ENCODE results near the gene MYH11. TPM values are rescaled to one million over a fixed set of nuclear protein-coding genes. Genes with fewer than 3 reads are reported as not detected.

Gene MYH11
- total and polyA plus RNA-seq, 2 of the 13 experiments (the other 11 are each of a cell fraction or from before 2014, with no cell fraction given) = not detected

DNA sequence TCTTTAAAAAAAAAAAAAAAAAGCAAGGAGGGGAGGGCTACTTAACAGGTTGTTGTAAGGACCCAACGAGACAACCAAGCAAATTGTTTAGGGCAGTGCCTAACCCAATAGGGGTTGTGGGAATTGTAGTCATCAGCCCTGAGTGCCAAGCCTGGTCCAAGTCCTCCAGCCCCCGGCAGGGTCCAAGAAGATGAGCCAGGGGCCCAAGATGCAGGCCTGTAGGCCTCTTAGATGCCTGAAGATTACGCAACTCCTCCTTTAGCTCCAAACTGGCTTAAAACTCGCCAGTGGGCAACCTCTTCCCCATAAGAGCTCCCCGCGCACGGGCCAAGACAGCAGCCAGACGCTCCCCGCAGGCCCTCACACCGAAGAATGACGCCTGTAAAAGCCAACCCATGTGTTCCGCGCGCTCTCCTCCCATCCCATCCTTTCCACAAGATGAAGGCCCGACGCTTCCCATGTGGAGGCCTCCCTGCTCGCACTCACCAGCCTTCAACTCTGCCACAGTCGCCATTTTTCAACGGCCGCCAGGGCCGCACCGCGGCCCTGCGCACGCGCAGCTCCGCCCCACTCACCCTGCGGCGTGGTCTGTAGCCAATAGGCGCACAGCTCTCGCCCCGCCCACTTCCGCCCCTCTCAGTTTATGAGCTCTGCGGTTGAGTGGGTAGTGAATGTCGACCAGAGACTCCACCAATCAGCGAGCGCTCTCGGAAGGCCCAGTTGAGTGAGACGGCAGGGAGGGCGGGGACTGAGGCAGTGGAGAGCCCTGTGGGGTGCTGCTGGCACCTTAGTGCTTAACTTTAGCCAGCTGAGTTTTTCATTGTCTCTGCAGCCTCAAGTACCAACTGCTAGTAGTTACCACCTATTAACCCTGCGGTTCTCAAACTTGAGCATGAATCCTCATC lies 31.5 kb upstream of the MYH11 start, which contains the start of gene CEP20 (continued):
- TF ChIP-seq, protein P1, sequence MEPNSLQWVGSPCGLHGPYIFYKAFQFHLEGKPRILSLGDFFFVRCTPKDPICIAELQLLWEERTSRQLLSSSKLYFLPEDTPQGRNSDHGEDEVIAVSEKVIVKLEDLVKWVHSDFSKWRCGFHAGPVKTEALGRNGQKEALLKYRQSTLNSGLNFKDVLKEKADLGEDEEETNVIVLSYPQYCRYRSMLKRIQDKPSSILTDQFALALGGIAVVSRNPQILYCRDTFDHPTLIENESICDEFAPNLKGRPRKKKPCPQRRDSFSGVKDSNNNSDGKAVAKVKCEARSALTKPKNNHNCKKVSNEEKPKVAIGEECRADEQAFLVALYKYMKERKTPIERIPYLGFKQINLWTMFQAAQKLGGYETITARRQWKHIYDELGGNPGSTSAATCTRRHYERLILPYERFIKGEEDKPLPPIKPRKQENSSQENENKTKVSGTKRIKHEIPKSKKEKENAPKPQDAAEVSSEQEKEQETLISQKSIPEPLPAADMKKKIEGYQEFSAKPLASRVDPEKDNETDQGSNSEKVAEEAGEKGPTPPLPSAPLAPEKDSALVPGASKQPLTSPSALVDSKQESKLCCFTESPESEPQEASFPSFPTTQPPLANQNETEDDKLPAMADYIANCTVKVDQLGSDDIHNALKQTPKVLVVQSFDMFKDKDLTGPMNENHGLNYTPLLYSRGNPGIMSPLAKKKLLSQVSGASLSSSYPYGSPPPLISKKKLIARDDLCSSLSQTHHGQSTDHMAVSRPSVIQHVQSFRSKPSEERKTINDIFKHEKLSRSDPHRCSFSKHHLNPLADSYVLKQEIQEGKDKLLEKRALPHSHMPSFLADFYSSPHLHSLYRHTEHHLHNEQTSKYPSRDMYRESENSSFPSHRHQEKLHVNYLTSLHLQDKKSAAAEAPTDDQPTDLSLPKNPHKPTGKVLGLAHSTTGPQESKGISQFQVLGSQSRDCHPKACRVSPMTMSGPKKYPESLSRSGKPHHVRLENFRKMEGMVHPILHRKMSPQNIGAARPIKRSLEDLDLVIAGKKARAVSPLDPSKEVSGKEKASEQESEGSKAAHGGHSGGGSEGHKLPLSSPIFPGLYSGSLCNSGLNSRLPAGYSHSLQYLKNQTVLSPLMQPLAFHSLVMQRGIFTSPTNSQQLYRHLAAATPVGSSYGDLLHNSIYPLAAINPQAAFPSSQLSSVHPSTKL (CRISPR knock-in tag; IDR thresholded peaks at IDR 0.05) = no peak; the same call in 1 of the 2 replicates
- TF ChIP-seq ZIK1 (CRISPR knock-in tag; IDR thresholded peaks at IDR 0.05; ENCODE audit: borderline replicate concordance, low read depth) (no peak), ATRX (CRISPR knock-in tag; IDR thresholded peaks at IDR 0.05; ENCODE audit: borderline replicate concordance) (no peak; the same call in 1 of the 2 replicates), ZNF138 (CRISPR knock-in tag; IDR thresholded peaks at IDR 0.05; ENCODE audit: low read depth) (no peak), NFKB2 (CRISPR knock-in tag; IDR thresholded peaks at IDR 0.05; ENCODE audit: borderline replicate concordance) (peak; percentile 96), KMT2B (CRISPR knock-in tag; IDR thresholded peaks at IDR 0.05) (peak; percentile 47; the same call in 1 of the 2 replicates), ARID2 (CRISPR knock-in tag; IDR thresholded peaks at IDR 0.05; ENCODE audit: borderline replicate concordance) (no peak), MYC (CRISPR knock-in tag; IDR thresholded peaks at IDR 0.05; ENCODE audit: borderline replicate concordance) (peak; percentile 90), ZBTB1 (CRISPR knock-in tag; IDR thresholded peaks at IDR 0.05; ENCODE audit: borderline replicate concordance) (0 out of 2 replicates have a peak, but pooled peaks have one; percentile 73), ZBTB7B (CRISPR knock-in tag; IDR thresholded peaks at IDR 0.05) (no peak), ZNF101 (CRISPR knock-in tag; IDR thresholded peaks at IDR 0.05; ENCODE audit: borderline replicate concordance, low read depth) (no peak)
- TF ChIP-seq, protein P2, sequence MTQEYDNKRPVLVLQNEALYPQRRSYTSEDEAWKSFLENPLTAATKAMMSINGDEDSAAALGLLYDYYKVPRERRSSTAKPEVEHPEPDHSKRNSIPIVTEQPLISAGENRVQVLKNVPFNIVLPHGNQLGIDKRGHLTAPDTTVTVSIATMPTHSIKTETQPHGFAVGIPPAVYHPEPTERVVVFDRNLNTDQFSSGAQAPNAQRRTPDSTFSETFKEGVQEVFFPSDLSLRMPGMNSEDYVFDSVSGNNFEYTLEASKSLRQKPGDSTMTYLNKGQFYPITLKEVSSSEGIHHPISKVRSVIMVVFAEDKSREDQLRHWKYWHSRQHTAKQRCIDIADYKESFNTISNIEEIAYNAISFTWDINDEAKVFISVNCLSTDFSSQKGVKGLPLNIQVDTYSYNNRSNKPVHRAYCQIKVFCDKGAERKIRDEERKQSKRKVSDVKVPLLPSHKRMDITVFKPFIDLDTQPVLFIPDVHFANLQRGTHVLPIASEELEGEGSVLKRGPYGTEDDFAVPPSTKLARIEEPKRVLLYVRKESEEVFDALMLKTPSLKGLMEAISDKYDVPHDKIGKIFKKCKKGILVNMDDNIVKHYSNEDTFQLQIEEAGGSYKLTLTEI (CRISPR knock-in tag; conservative IDR thresholded peaks at IDR 0.05) = no peak
- TF ChIP-seq, protein P3, sequence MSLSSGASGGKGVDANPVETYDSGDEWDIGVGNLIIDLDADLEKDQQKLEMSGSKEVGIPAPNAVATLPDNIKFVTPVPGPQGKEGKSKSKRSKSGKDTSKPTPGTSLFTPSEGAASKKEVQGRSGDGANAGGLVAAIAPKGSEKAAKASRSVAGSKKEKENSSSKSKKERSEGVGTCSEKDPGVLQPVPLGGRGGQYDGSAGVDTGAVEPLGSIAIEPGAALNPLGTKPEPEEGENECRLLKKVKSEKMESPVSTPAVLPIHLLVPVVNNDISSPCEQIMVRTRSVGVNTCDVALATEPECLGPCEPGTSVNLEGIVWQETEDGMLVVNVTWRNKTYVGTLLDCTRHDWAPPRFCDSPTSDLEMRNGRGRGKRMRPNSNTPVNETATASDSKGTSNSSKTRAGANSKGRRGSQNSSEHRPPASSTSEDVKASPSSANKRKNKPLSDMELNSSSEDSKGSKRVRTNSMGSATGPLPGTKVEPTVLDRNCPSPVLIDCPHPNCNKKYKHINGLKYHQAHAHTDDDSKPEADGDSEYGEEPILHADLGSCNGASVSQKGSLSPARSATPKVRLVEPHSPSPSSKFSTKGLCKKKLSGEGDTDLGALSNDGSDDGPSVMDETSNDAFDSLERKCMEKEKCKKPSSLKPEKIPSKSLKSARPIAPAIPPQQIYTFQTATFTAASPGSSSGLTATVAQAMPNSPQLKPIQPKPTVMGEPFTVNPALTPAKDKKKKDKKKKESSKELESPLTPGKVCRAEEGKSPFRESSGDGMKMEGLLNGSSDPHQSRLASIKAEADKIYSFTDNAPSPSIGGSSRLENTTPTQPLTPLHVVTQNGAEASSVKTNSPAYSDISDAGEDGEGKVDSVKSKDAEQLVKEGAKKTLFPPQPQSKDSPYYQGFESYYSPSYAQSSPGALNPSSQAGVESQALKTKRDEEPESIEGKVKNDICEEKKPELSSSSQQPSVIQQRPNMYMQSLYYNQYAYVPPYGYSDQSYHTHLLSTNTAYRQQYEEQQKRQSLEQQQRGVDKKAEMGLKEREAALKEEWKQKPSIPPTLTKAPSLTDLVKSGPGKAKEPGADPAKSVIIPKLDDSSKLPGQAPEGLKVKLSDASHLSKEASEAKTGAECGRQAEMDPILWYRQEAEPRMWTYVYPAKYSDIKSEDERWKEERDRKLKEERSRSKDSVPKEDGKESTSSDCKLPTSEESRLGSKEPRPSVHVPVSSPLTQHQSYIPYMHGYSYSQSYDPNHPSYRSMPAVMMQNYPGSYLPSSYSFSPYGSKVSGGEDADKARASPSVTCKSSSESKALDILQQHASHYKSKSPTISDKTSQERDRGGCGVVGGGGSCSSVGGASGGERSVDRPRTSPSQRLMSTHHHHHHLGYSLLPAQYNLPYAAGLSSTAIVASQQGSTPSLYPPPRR (CRISPR knock-in tag; IDR thresholded peaks at IDR 0.05; ENCODE audit: borderline replicate concordance) = no peak
- TF ChIP-seq, protein P4, sequence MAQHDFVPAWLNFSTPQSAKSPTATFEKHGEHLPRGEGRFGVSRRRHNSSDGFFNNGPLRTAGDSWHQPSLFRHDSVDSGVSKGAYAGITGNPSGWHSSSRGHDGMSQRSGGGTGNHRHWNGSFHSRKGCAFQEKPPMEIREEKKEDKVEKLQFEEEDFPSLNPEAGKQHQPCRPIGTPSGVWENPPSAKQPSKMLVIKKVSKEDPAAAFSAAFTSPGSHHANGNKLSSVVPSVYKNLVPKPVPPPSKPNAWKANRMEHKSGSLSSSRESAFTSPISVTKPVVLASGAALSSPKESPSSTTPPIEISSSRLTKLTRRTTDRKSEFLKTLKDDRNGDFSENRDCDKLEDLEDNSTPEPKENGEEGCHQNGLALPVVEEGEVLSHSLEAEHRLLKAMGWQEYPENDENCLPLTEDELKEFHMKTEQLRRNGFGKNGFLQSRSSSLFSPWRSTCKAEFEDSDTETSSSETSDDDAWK (CRISPR knock-in tag; IDR thresholded peaks at IDR 0.05) = no peak
- TF ChIP-seq, protein P5, sequence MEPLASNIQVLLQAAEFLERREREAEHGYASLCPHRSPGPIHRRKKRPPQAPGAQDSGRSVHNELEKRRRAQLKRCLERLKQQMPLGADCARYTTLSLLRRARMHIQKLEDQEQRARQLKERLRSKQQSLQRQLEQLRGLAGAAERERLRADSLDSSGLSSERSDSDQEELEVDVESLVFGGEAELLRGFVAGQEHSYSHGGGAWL (CRISPR knock-in tag; IDR thresholded peaks at IDR 0.05) = peak; percentile 81; the same call in 1 of the 2 replicates

All from HepG2 (cell line).